ENCODE data around the gene ADCY3. TPM values are rescaled to one million over a fixed set of nuclear protein-coding genes. Genes with fewer than 3 reads are reported as not detected.

Gene ADCY3
- total RNA-seq, 3 donors from 2014 or later (not counting 1 experiment from before 2014, with no cell fraction given) = 5.4 to 9.2 (median 7.6) TPM

DNA sequence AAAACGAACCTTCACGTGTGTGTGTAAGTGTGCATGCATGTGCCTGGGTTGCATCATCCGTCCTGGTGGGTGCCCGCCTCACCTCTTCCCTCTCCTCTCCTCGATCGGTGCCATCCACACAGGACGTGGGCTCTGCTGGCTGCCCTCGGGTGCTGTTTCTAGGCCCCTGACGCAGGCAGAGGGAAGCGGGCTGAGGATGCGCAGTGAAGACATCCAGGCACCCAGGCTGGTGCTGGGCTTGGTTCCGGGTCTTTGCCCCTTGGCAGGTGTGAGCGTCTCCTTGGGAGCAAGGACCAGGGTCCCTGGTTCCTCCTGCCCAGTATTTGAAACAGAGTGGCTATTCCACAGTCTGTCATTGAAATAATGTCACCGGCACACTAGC is 6.2 kb upstream of the ADCY3 start:
- H3K9me3 Mint-ChIP-seq = no peaks in the 10 kb centered on the region
- Histone ChIP-seq H3K36me3 (ENCODE audit: control insufficient read depth, insufficient read depth, low read length) (no peaks in the 10 kb centered on the region), H3K4me3 (ENCODE audit: low read length) (no peak overlapping the region), H3K9me3 (ENCODE audit: control insufficient read depth, insufficient read depth, low read length) (no peaks in the 10 kb centered on the region), H3K4me1 (ENCODE audit: control insufficient read depth, insufficient read depth, low read length) (peaks cover 15% of the 10 kb centered on the region), H3K27ac (ENCODE audit: low read length) (no peak overlapping the region), H3K27me3 (ENCODE audit: control insufficient read depth, insufficient read depth, low read length) (no peaks in the 10 kb centered on the region)
- no peak overlapping the region for H3K27ac Mint-ChIP-seq
- no peak for TF ChIP-seq CTCF (IDR thresholded peaks at IDR 0.05)
- H3K4me3 Mint-ChIP-seq = peak overlapping the region; percentile 58
- H3K36me3 Mint-ChIP-seq = no peaks in the 10 kb centered on the region
- peaks cover 10 to 15% of the 10 kb centered on the region in 2 donors for H3K4me1 Mint-ChIP-seq
- 64% methylated on average over 14 of the region's 14 CpGs for WGBS (ENCODE audit: insufficient coverage)
- ATAC-seq (no peak), DNase-seq (no peak)
- peaks cover 10 to 13% of the 10 kb centered on the region in 2 donors for H3K27me3 Mint-ChIP-seq (ENCODE audit: low read depth in 2 of 2)
- intact Hi-C loops (cut with micrococcal nuclease) = no loop called here

DNA sequence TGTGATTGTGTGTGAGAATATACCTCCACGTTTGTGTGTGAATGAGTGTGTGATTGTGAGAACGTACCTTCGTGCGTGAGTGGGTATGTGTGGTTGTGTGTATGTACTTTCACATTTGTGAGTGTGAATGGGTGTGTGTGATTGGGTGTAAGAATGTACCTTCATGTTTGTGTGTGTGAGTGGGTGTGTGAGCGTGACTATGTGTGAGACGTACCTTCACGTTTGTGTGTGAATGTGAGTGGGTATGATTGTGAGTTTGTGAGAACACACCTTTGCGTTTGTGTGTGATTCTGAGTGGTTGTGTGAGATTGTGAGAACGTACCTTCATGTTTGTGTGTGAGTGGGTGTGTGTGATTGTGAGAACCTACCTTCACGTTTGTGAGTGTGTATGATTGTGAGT is 5.8 kb upstream of the ADCY3 start:
- H3K36me3 Mint-ChIP-seq = no peaks in the 10 kb centered on the region
- no peak overlapping the region for H3K27ac ChIP-seq (ENCODE audit: low read length)
- no peak overlapping the region for H3K27ac Mint-ChIP-seq
- no peaks in the 10 kb centered on the region for H3K36me3 ChIP-seq (ENCODE audit: control insufficient read depth, insufficient read depth, low read length)
- no peaks in the 10 kb centered on the region for H3K9me3 ChIP-seq (ENCODE audit: control insufficient read depth, insufficient read depth, low read length)
- H3K4me1 ChIP-seq (ENCODE audit: control insufficient read depth, insufficient read depth, low read length) = peaks cover 18% of the 10 kb centered on the region
- no peak for TF ChIP-seq CTCF (IDR thresholded peaks at IDR 0.05)
- no peak for ATAC-seq
- no peak overlapping the region for H3K4me3 Mint-ChIP-seq
- 90% methylated on average over 10 of the region's 10 CpGs for WGBS (ENCODE audit: insufficient coverage)
- H3K9me3 Mint-ChIP-seq = no peaks in the 10 kb centered on the region
- H3K4me3 ChIP-seq (ENCODE audit: low read length) = no peak overlapping the region
- peaks cover 10 to 13% of the 10 kb centered on the region in 2 donors for H3K27me3 Mint-ChIP-seq (ENCODE audit: low read depth in 2 of 2)
- peaks cover 10 to 15% of the 10 kb centered on the region in 2 donors for H3K4me1 Mint-ChIP-seq
- no peak for DNase-seq
- no peaks in the 10 kb centered on the region for H3K27me3 ChIP-seq (ENCODE audit: control insufficient read depth, insufficient read depth, low read length)
- intact Hi-C loops (cut with micrococcal nuclease) = no loop called here

DNA sequence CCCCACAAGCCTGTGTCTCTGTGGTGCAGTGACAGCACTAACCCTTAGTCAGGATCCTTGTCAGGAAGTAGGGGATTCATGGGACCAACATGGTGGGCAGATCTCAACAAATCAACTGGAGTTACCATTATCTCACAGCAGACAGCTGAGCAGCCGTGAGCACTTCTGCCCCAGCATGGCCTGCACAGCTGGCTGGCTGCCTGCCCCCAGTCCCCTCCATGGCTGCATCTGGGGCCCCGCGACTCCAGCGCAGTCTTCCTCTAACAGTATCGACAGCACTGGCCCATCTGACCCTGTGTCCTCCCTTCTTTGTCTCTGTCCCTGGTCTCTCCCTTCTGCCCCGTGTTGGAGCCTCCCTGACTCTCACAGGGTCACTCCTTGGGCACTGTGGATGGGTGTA is 4.7 kb upstream of the ADCY3 start:
- H3K4me3 ChIP-seq (ENCODE audit: low read length) = no peak overlapping the region
- DNase-seq (no peak), ATAC-seq (no peak)
- Mint-ChIP-seq H3K27ac (no peak overlapping the region), H3K4me1 (peaks cover 8 to 14% of the 10 kb centered on the region in 2 donors), H3K27me3 (ENCODE audit: low read depth in 2 of 2) (peaks cover 10 to 13% of the 10 kb centered on the region in 2 donors), H3K36me3 (no peaks in the 10 kb centered on the region), H3K4me3 (no peak overlapping the region), H3K9me3 (no peaks in the 10 kb centered on the region)
- intact Hi-C loops (cut with micrococcal nuclease) = no loop called here
- no peaks in the 10 kb centered on the region for H3K9me3 ChIP-seq (ENCODE audit: control insufficient read depth, insufficient read depth, low read length)
- no peak overlapping the region for H3K27ac ChIP-seq (ENCODE audit: low read length)
- H3K36me3 ChIP-seq (ENCODE audit: control insufficient read depth, insufficient read depth, low read length) = no peaks in the 10 kb centered on the region
- H3K27me3 ChIP-seq (ENCODE audit: control insufficient read depth, insufficient read depth, low read length) = no peaks in the 10 kb centered on the region
- TF ChIP-seq CTCF (IDR thresholded peaks at IDR 0.05) = no peak
- WGBS (ENCODE audit: insufficient coverage) = 93% methylated on average over 6 of the region's 6 CpGs
- H3K4me1 ChIP-seq (ENCODE audit: control insufficient read depth, insufficient read depth, low read length) = peaks cover 21% of the 10 kb centered on the region

DNA sequence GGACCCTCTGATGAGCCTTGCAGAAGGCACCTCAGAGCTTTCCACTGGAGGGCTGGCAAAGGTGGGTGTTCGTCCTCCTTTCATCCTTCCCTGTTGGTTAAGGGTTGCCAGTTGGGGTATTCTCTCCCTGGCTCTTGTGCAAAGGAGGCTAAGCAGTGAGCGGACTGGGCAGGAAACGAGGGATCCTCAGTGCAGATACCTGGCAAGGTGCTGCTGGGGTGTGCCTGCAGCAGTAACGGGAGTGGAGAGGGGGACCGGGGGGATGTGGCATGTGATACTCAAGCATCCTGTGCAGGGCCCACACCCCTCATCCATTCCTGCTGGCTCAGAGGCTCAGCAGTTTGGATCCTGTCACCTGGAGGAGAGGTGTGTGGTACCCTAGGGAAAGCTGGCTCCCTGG is 4.2 kb upstream of the ADCY3 start:
- WGBS (ENCODE audit: insufficient coverage) = 97% methylated on average over 5 of the region's 5 CpGs
- peaks cover 24% of the 10 kb centered on the region for H3K4me1 ChIP-seq (ENCODE audit: control insufficient read depth, insufficient read depth, low read length)
- TF ChIP-seq CTCF (IDR thresholded peaks at IDR 0.05) = no peak
- H3K36me3 ChIP-seq (ENCODE audit: control insufficient read depth, insufficient read depth, low read length) = no peaks in the 10 kb centered on the region
- ATAC-seq (no peak), DNase-seq (no peak)
- no peak overlapping the region for H3K4me3 Mint-ChIP-seq
- no peaks in the 10 kb centered on the region for H3K36me3 Mint-ChIP-seq
- intact Hi-C loops (cut with micrococcal nuclease) = no loop called here
- H3K27ac ChIP-seq (ENCODE audit: low read length) = no peak overlapping the region
- no peaks in the 10 kb centered on the region for H3K9me3 ChIP-seq (ENCODE audit: control insufficient read depth, insufficient read depth, low read length)
- no peaks in the 10 kb centered on the region for H3K9me3 Mint-ChIP-seq
- H3K27ac Mint-ChIP-seq = no peak overlapping the region
- no peaks in the 10 kb centered on the region for H3K27me3 ChIP-seq (ENCODE audit: control insufficient read depth, insufficient read depth, low read length)
- H3K4me3 ChIP-seq (ENCODE audit: low read length) = no peak overlapping the region
- H3K27me3 Mint-ChIP-seq (ENCODE audit: low read depth in 2 of 2) = peaks cover 10 to 13% of the 10 kb centered on the region in 2 donors
- peaks cover 11 to 17% of the 10 kb centered on the region in 2 donors for H3K4me1 Mint-ChIP-seq
